DLD1 (cell line): Measurements from ENCODE around the gene UBN1.
"Not testable (repeated sequence)": the region's sequence is repeated elsewhere in the genome, so short reads cannot be mapped to it uniquely, and the experiment has no call there.

Experiments
- in situ Hi-C: cut with HindIII; loops from 2 replicates; pipeline ENCODE4 v1.10.0; 2017; ENCODE audit warnings: low sequenced_read_pairs

UBN1 gene

GRCh38 chr16:4925293-4925607 lies 78.0 kb downstream of the UBN1 start:
- in situ Hi-C loops: no loop called here

GRCh38 chr16:4925791-4926190 lies 78.5 kb downstream of the UBN1 start:
- in situ Hi-C loops: no loop called here

- in situ Hi-C loops: no loop called here
Measured at GRCh38 chr16:4926928-4927327, 79.6 kb downstream of the UBN1 start.

- in situ Hi-C loops: no loop called here
Measured at GRCh38 chr16:4927661-4928060, 80.4 kb downstream of the UBN1 start.

- in situ Hi-C loops: no loop called here
Measured at GRCh38 chr16:4928227-4928626, 80.9 kb downstream of the UBN1 start.

- in situ Hi-C loops: not testable (repeated sequence)
Measured at GRCh38 chr16:4929619-4930018, 82.3 kb downstream of the UBN1 start.

GRCh38 chr16:4931381-4931780 lies 84.1 kb downstream of the UBN1 start:
- in situ Hi-C loops: no loop called here
